Upper lobe of right lung (tissue), 1 donor: Measurements from ENCODE around the gene CHN2. TPM values are rescaled to one million over a fixed set of nuclear protein-coding genes. Genes with fewer than 3 reads are reported as not detected.
A peak's percentile ranks its signal among the peaks of the same experiment; 100 is the strongest.

ENCODE experiments used
- ATAC-seq: fragments of 200-7000 bp; cut with Tn5 transposase; one replicate; pipeline ENCODE4 v1.9.1; 2020; ENCODE audit warnings: mild to moderate bottlenecking, moderate library complexity
- DNase-seq: peaks from one replicate; pipeline ENCODE4 v3.0.0-alpha.2; 2020
- H3K27ac ChIP-seq: fragments of 200-600 bp; one replicate; pipeline ENCODE4 v1.8.0; 2022
- H3K27me3 ChIP-seq: fragments of 200-600 bp; one replicate; pipeline ENCODE4 v1.8.0; 2022; ENCODE audit warnings: mild to moderate bottlenecking
- H3K36me3 ChIP-seq: fragments of 200-600 bp; one replicate; pipeline ENCODE4 v1.8.0; 2022
- H3K4me1 ChIP-seq: fragments of 200-600 bp; one replicate; pipeline ENCODE4 v1.8.0; 2022
- H3K4me3 ChIP-seq: fragments of 200-600 bp; one replicate; pipeline ENCODE4 v1.8.0; 2022; ENCODE audit warnings: mild to moderate bottlenecking
- H3K9me3 ChIP-seq: fragments of 200-600 bp; one replicate; pipeline ENCODE4 v1.8.0; 2022
- intact Hi-C: fragments of 100-400 bp; cut with DNase I; formaldehyde crosslinking; loops from one replicate; pipeline ENCODE4 v1.11.0; 2022
- total RNA-seq: library from RNA; stranded (reverse); fragmentation: NEBNext Ultra II Directional; extraction: Animal tissue kit (Norgen Biotek cat#: 25700); gene quantifications from one replicate; pipeline ENCODE4 v1.2.1, GENCODE V29; 2021
- TF ChIP-seq, protein P1 (sequence below): fragments of 200-600 bp; IDR thresholded peaks from one replicate; pipeline ENCODE4 v1.8.0; 2022; ENCODE audit warnings: antibody characterized with exemption
- donor health status: DM: no; HTN: yes; CAD: no; lungs with severe emphysema.

Gene CHN2
- total RNA-seq, 1 donor from 2014 or later, result 14.4 TPM

DNA sequence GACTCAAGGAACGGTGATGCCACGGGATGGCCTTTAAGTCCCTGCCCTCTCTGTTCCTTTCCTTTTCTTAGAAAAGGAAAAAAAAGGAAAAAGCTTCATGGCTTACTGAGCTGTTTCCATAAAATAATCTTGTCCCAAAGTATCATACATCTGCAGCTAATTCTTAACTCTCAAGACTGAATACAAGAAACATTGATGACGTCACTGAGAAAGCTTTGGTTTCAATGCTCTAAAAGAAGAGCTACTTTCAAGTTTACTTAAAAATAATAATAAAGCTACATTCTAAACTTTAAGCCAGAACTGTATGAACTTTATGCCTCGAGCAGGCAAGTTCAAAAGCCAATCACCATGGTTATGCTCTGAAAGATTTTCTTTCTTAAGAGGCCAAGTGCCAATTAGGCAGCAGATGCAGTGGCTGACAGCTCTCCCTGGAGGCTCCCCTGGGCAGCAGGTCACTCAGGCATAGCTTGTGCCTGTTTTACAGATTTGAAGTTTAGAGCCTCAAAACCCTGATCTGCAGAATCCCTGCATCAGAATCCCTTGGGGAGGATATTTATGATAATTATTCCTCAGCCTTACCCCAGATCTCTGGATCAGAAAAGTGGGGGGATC is 165.0 kb downstream of the CHN2 start:
- Histone ChIP-seq H3K4me1 (no peaks in the 10 kb centered on the region), H3K27me3 (no peaks in the 10 kb centered on the region), H3K4me3 (no peak overlapping the region), H3K9me3 (no peaks in the 10 kb centered on the region), H3K36me3 (no peaks in the 10 kb centered on the region), H3K27ac (no peak overlapping the region)
- DNase-seq (no peak), ATAC-seq (no peak)
- TF ChIP-seq, protein P1, sequence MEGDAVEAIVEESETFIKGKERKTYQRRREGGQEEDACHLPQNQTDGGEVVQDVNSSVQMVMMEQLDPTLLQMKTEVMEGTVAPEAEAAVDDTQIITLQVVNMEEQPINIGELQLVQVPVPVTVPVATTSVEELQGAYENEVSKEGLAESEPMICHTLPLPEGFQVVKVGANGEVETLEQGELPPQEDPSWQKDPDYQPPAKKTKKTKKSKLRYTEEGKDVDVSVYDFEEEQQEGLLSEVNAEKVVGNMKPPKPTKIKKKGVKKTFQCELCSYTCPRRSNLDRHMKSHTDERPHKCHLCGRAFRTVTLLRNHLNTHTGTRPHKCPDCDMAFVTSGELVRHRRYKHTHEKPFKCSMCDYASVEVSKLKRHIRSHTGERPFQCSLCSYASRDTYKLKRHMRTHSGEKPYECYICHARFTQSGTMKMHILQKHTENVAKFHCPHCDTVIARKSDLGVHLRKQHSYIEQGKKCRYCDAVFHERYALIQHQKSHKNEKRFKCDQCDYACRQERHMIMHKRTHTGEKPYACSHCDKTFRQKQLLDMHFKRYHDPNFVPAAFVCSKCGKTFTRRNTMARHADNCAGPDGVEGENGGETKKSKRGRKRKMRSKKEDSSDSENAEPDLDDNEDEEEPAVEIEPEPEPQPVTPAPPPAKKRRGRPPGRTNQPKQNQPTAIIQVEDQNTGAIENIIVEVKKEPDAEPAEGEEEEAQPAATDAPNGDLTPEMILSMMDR, result no peak
- intact Hi-C loops, result no loop called here

DNA sequence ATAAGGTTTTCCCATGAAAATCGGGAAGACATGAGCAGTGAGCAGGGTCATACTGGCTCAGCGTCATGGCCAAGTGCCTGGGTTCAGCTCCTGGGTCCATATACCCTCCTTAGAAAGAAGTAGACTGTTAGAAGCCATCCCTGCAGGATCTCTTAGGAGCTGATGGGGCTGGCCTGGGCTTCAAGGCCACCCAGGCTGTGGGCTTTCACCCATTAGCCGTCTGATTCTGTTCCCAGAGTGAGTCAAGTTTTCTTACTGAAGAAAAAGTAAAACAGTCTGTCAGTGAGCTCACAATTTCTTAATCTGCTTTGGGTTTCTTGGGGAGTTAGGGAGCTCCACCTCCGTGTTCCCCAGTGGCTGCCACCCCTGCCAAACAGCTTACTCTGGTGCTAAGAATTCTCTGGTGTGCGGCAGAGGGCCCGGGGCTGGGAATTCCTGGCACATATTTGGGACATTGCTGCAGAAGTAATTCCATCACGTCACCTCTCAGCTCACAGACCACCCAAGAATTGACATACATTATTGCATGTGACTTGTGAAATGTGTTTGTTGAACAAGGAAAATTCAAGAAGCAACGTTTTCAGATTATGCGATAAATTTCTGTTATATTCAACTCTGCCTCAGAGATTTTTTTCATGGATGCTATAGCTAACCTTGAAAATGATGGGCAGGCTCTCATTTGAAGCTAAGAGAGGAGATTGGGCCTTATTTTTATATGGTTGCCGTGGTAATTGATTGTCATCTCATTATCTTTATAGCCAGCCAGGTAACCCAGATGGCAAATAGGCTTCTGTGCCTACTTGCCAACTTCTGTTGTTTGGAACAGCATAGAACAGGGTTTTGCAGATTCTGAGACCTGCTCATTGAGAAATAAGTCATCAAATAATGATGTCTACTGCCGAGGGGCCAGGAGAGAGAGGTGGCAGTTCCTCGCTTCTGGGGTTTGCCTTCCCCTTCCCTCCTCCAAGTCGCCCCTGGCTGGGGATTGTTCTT is 166.4 kb downstream of the CHN2 start:
- DNase-seq (no peak), ATAC-seq (no peak)
- intact Hi-C loops, result no loop called here
- TF ChIP-seq, protein P1, result no peak
- H3K4me3 ChIP-seq, result no peak overlapping the region
- no peaks in the 10 kb centered on the region for H3K4me1 ChIP-seq
- no peak overlapping the region for H3K27ac ChIP-seq
- H3K36me3 ChIP-seq, result no peaks in the 10 kb centered on the region
- no peaks in the 10 kb centered on the region for H3K9me3 ChIP-seq
- no peaks in the 10 kb centered on the region for H3K27me3 ChIP-seq

DNA sequence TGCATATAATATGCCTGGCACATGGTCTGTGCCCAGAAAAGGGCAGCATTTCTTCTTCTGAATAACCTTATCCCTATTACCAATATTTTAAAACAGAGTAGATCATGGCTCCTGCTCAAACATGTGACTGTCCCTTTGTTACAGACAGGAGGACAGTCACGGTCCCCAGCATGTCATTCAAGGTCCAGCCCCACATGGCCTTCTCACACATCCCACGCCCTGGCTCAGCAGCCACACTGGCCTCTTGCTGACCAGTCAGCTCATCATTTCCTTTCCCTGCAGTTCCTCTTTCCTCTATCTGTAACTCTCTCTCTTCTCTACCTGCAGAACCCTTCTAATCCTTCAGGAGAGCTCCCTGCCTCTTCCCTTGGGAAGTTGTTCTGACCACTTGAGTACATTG is 167.8 kb downstream of the CHN2 start:
- no peak overlapping the region for H3K4me3 ChIP-seq
- no peaks in the 10 kb centered on the region for H3K9me3 ChIP-seq
- TF ChIP-seq, protein P1, result no peak
- H3K27me3 ChIP-seq, result no peaks in the 10 kb centered on the region
- peak; percentile 61 for ATAC-seq
- intact Hi-C loops, result no loop called here
- H3K4me1 ChIP-seq, result no peaks in the 10 kb centered on the region
- H3K27ac ChIP-seq, result no peak overlapping the region
- no peak for DNase-seq
- H3K36me3 ChIP-seq, result no peaks in the 10 kb centered on the region

DNA sequence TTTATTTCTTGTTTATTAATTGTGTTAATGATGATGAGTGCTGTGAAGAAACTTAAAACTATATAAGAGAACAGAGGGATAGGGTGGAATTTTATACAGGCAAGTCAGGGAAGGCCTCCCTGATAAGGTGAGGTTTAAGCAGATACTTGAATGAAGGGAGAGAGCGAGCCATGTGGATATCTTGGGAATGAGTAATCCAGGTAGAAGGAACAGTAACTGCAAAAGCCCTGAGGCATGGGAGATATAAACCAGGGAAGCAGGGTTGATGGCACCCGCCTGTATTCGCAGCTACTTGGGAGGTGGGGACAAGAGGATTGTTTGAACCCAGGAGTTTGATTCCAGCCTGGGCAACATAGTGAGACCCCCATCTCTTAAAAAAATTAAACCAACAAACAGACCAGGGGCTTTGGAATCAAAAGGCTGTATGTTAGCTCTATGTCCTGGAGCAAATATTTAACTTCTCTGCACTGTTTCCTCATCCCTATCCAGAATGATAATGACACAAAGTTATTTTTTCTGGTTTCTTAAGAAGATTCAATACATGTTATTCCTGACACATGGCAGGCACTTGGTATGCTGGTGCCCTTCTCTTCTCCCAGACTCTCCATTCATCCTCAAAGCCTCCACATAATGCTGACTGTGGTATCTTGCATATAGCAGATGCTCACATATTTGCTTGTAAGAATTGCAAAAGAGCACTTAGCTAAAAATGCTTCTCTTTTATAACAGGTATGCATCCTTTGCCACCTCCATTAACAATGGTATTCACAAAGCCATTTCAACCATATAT is 169.3 kb downstream of the CHN2 start:
- H3K4me1 ChIP-seq, result no peaks in the 10 kb centered on the region
- ATAC-seq (no peak), DNase-seq (no peak)
- H3K9me3 ChIP-seq, result no peaks in the 10 kb centered on the region
- H3K27me3 ChIP-seq, result no peaks in the 10 kb centered on the region
- no peak overlapping the region for H3K27ac ChIP-seq
- TF ChIP-seq, protein P1, result no peak
- no peak overlapping the region for H3K4me3 ChIP-seq
- intact Hi-C loops, result no loop called here
- H3K36me3 ChIP-seq, result no peaks in the 10 kb centered on the region

DNA sequence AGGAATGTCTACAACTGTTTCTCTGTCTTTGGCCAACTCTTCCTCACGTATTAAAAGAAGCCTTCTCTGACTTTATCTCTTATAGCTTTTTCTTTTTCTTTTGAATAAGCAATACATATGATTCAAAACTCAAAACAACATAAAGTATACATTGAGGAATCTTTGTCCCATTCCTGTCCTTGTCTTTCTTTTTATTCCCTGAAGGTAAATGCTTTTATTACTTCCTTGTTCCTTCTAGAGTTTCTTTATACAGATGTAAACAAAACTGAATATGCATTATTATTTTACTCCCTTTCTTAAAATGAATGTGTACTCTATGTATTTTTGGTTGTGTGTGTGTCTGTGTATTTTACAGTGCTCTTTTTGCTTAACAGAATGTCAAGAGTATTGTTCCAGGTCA is 170.1 kb downstream of the CHN2 start:
- Histone ChIP-seq H3K27ac (no peak overlapping the region), H3K4me1 (no peaks in the 10 kb centered on the region), H3K4me3 (no peak overlapping the region), H3K27me3 (no peaks in the 10 kb centered on the region), H3K9me3 (no peaks in the 10 kb centered on the region), H3K36me3 (no peaks in the 10 kb centered on the region)
- no peak for DNase-seq
- ATAC-seq, result no peak
- intact Hi-C loops, result no loop called here
- TF ChIP-seq, protein P1, result no peak
